ENCODE measurements around the gene SRPK2. TPM values are rescaled to one million over a fixed set of nuclear protein-coding genes. Genes with fewer than 3 reads are reported as not detected.

SRPK2 gene
- total and polyA plus RNA-seq, 3 donors from 2014 or later = 181 to 293 (median 226) TPM

GRCh38 chr7:105245398-105246114 is 143.2 kb downstream of the SRPK2 start:
- 32 to 44% methylated on average over 12 of the region's 12 CpGs for WGBS, 2 donors
- TF ChIP-seq POLR2A (IDR thresholded peaks at IDR 0.05) (no peak), CTCF (IDR thresholded peaks at IDR 0.05) (no peak)
- H3K4me1 ChIP-seq = peaks cover 26% of the 10 kb centered on the region

DNA sequence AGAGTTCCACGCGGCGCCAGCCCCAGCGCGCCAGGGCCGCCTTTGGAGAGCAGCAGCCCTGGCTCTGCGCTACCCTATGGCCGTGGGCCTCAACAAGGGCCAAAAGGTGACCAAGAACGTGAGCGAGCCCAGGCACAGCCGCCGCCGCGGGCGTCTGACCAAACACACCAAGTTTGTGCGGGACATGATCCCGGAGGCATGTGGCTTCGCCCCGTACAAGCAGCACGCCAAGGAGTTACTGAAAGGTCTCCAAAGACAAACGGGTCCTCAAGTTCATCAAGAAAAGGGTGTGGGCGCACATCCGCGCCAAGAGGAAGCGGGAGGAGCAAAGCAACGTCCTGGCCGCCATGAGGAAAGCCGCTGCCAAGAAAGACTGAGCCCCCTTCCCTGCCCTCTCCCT is 144.1 kb downstream of the SRPK2 start:
- Histone ChIP-seq H3K36me3 (ENCODE audit: low read depth, missing control alignments) (no peaks in the 10 kb centered on the region), H3K27me3 (no peaks in the 10 kb centered on the region), H3K4me3 (peak overlapping the region; percentile 36 to 40), H3K27ac (peak overlapping the region; percentile 61 to 62), H3K9me3 (no peaks in the 10 kb centered on the region), H3K4me1 (peaks cover 26% of the 10 kb centered on the region)
- intact Hi-C loops (cut with DNase I; ENCODE audit: low total_unique reads) = no loop called here
- TF ChIP-seq POLR2A (IDR thresholded peaks at IDR 0.05) = no peak
- no peak for TF ChIP-seq CTCF (IDR thresholded peaks at IDR 0.05)
- 50 to 58% methylated on average over 21 to 28 of the region's 28 CpGs for WGBS, 2 donors
- DNase-seq = peak; percentile 53

More at GRCh38 chr7:105245398-105246114, 143.2 kb downstream of the SRPK2 start:
- Histone ChIP-seq H3K4me3 (peak overlapping the region in 1 of 2 donors; percentile 40), H3K27me3 (no peaks in the 10 kb centered on the region), H3K27ac (peak overlapping the region; percentile 61 to 62), H3K36me3 (ENCODE audit: low read depth, missing control alignments) (no peaks in the 10 kb centered on the region), H3K9me3 (no peaks in the 10 kb centered on the region)
- intact Hi-C loops (cut with DNase I; ENCODE audit: low total_unique reads) = no loop called here
- DNase-seq = peak; percentile 71

DNA sequence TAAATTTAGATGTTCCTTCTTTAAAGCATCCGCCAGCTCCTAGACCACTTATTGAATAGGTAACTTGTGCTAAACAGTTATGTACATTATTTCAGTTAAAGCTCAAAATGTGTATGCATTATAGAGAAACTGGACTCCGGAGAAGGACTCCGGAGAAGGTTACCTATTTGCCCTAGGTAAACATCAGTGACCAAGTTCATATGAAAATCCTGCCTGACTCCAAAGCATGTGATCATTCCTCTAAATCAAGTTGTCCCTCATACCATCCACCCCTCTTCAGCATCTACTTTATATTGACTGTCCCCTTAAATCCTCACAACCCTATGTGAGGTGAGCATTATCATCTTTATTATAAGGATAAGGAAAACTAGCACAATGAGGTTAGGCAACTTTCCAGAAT is 147.5 kb downstream of the SRPK2 start:
- no peak for TF ChIP-seq POLR2A (IDR thresholded peaks at IDR 0.05)
- no peak for TF ChIP-seq CTCF (IDR thresholded peaks at IDR 0.05)
- no peaks in the 10 kb centered on the region for H3K27me3 ChIP-seq
- no peak overlapping the region for H3K27ac ChIP-seq
- no peak overlapping the region for H3K4me3 ChIP-seq
- no peaks in the 10 kb centered on the region for H3K36me3 ChIP-seq (ENCODE audit: low read depth, missing control alignments)
- intact Hi-C loops (cut with DNase I; ENCODE audit: low total_unique reads) = no loop called here
- DNase-seq = no peak
- peaks cover 33% of the 10 kb centered on the region for H3K4me1 ChIP-seq
- 94 to 96% methylated on average over 3 of the region's 3 CpGs for WGBS, 2 donors
- H3K9me3 ChIP-seq = no peaks in the 10 kb centered on the region

- peaks cover 19% of the 10 kb centered on the region for H3K4me1 ChIP-seq
- TF ChIP-seq POLR2A (IDR thresholded peaks at IDR 0.05) = no peak
- TF ChIP-seq CTCF (IDR thresholded peaks at IDR 0.05) = no peak
- no peaks in the 10 kb centered on the region for H3K27me3 ChIP-seq
- 34 to 45% methylated on average over 4 to 5 of the region's 5 CpGs for WGBS, 2 donors
- H3K36me3 ChIP-seq (ENCODE audit: low read depth, missing control alignments) = no peaks in the 10 kb centered on the region
- H3K9me3 ChIP-seq = no peaks in the 10 kb centered on the region
- peak; percentile 31 for DNase-seq
- intact Hi-C loops (cut with DNase I; ENCODE audit: low total_unique reads) = no loop called here
- no peak overlapping the region for H3K27ac ChIP-seq
- H3K4me3 ChIP-seq = no peak overlapping the region
Observed at GRCh38 chr7:105238198-105238765, 150.4 kb downstream of the SRPK2 start.

Measured in testis (tissue), 3 donors.